Ishikawa (cell line): ENCODE results near the gene SIX5.
A peak's percentile ranks its signal among the peaks of the same experiment; 100 is the strongest.

Experiments
- CEBPB ChIP-seq: IDR thresholded peaks from 2 replicates; pipeline ENCODE4 v1.6.1; 2012
- CREB1 ChIP-seq: IDR thresholded peaks from 2 replicates; pipeline ENCODE4 v1.6.1; 2012; ENCODE audit warnings: low read depth
- EGR1 ChIP-seq: IDR thresholded peaks from 2 replicates; pipeline ENCODE4 v1.6.1; 2012
- EP300 ChIP-seq: IDR thresholded peaks from 2 replicates; pipeline ENCODE4 v1.6.1; 2012; ENCODE audit warnings: borderline replicate concordance
- FOXM1 ChIP-seq: IDR thresholded peaks from 2 replicates; pipeline ENCODE4 v1.6.1; 2012; ENCODE audit warnings: low read depth, borderline replicate concordance
- MAX ChIP-seq: IDR thresholded peaks from 2 replicates; pipeline ENCODE4 v1.6.1; 2012
- NFIC ChIP-seq: IDR thresholded peaks from 2 replicates; pipeline ENCODE4 v1.6.1; 2012
- RAD21 ChIP-seq: IDR thresholded peaks from 2 replicates; pipeline ENCODE4 v1.6.1; 2012; ENCODE audit warnings: low read depth
- REST ChIP-seq: IDR thresholded peaks from 2 replicates; pipeline ENCODE4 v1.6.1; 2012; ENCODE audit warnings: low read depth, mild to moderate bottlenecking
- TAF1 ChIP-seq: IDR thresholded peaks from 2 replicates; pipeline ENCODE4 v1.6.1; 2012; ENCODE audit warnings: low read depth, mild to moderate bottlenecking
- TCF12 ChIP-seq: IDR thresholded peaks from 2 replicates; pipeline ENCODE4 v1.6.1; 2012; ENCODE audit warnings: low read depth
- TEAD4 ChIP-seq: IDR thresholded peaks from 2 replicates; pipeline ENCODE4 v1.6.1; 2012
- USF1 ChIP-seq: IDR thresholded peaks from 2 replicates; pipeline ENCODE4 v1.6.1; 2012
- YY1 ChIP-seq: IDR thresholded peaks from 2 replicates; pipeline ENCODE4 v1.6.1; 2012; ENCODE audit warnings: low read depth
- ZBTB7A ChIP-seq: IDR thresholded peaks from 2 replicates; pipeline ENCODE4 v1.6.1; 2012; ENCODE audit warnings: low read depth

Gene SIX5

GRCh38 chr19:45801603-45802175 is 32.6 kb upstream of the SIX5 start:
- TF ChIP-seq REST (no peak), YY1 (no peak), TCF12 (no peak), EP300 (no peak), ZBTB7A (no peak), FOXM1 (no peak), TEAD4 (no peak), TAF1 (no peak), USF1 (no peak), EGR1 (no peak), NFIC (no peak)

GRCh38 chr19:45800070-45800553 is 31.1 kb upstream of the SIX5 start:
- TF ChIP-seq EP300 (no peak), MAX (no peak), FOXM1 (no peak), NFIC (no peak), CEBPB (no peak), YY1 (no peak), ZBTB7A (no peak), RAD21 (no peak), TAF1 (no peak), EGR1 (no peak), CREB1 (no peak), USF1 (no peak)

GRCh38 chr19:45799541-45799940 is 30.5 kb upstream of the SIX5 start:
- peak; percentile 28; the same call in 1 of the 2 replicates for TF ChIP-seq EP300
- TF ChIP-seq MAX, result peak; percentile 60

GRCh38 chr19:45798995-45799517 is 30.0 kb upstream of the SIX5 start:
- TF ChIP-seq USF1, result no peak
- TF ChIP-seq TCF12, result no peak
- no peak for TF ChIP-seq MAX
- no peak for TF ChIP-seq FOXM1
- TF ChIP-seq REST, result no peak
- TF ChIP-seq CREB1, result no peak
- TF ChIP-seq YY1, result no peak
- TF ChIP-seq TAF1, result no peak
- peak; percentile 7; the same call in 1 of the 2 replicates for TF ChIP-seq CEBPB
- no peak for TF ChIP-seq NFIC
- TF ChIP-seq TEAD4, result no peak
- TF ChIP-seq EGR1, result no peak
- TF ChIP-seq EP300, result no peak
- peak; percentile 55 for TF ChIP-seq RAD21
- no peak for TF ChIP-seq ZBTB7A

- TF ChIP-seq USF1, result no peak
- TF ChIP-seq REST, result no peak
- TF ChIP-seq ZBTB7A, result no peak
- no peak for TF ChIP-seq RAD21
- TF ChIP-seq EGR1, result no peak
Measured at GRCh38 chr19:45794627-45795026, 25.6 kb upstream of the SIX5 start.
